ENCODE results near the gene ZNF541. TPM values are rescaled to one million over a fixed set of nuclear protein-coding genes. Genes with fewer than 3 reads are reported as not detected.

The ZNF541 gene, protein sequence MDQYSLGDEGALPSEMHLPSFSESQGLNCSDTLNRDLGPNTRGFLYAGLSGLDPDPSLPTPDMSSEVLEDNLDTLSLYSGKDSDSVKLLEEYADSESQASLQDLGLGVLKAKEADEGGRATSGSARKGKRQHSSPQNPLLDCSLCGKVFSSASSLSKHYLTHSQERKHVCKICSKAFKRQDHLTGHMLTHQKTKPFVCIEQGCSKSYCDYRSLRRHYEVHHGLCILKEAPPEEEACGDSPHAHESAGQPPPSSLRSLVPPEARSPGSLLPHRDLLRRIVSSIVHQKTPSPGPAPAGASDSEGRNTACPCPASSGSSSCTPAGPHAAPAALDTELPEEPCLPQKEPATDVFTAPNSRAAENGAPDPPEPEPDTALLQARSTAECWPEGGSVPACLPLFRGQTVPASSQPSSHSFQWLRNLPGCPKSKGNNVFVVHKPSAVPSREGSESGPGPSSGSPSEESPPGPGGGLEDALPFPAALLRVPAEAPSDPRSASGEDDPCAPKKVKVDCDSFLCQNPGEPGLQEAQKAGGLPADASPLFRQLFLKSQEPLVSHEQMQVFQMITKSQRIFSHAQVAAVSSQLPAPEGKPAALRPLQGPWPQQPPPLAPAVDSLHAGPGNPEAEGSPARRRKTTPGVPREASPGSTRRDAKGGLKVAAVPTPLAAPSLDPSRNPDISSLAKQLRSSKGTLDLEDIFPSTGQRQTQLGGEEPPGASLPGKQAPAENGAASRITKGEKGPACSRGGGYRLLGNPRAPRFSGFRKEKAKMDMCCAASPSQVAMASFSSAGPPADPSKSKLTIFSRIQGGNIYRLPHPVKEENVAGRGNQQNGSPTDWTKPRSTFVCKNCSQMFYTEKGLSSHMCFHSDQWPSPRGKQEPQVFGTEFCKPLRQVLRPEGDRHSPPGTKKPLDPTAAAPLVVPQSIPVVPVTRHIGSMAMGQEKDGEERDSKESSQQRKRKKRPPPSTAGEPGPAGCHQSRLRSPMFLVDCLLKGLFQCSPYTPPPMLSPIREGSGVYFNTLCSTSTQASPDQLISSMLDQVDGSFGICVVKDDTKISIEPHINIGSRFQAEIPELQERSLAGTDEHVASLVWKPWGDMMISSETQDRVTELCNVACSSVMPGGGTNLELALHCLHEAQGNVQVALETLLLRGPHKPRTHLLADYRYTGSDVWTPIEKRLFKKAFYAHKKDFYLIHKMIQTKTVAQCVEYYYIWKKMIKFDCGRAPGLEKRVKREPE (N-terminal part only)
- not detected in 2 replicates for total RNA-seq (2013; cell fraction: nucleolus; rRNA removed)
- total RNA-seq (2014; rRNA removed) (0.05 TPM in 1 of 2 replicates, not detected in the other), total RNA-seq (2014; rRNA removed; fragmentation: Illumina TruSeq; extraction: Trizol) (0.04 TPM in 1 of 2 replicates, not detected in the other), total RNA-seq (2021) (0.08 TPM in 1 of 2 replicates, not detected in the other), polyA plus RNA-seq (2011; rRNA removed) (0.05 and 0.06 TPM in 2 replicates), polyA plus RNA-seq (2014; fragmentation: Illumina TruSeq; extraction: Trizol) (0.03 TPM in 1 of 2 replicates, not detected in the other), polyA plus RNA-seq (2014; fragmentation: Nextera tagmentation; extraction: Ambion mirVana) (not detected), polyA plus RNA-seq (2014; rRNA removed) (not detected in 2 replicates), polyA plus RNA-seq (2016; fragmentation: Nextera tagmentation; extraction: Ambion mirVana) (under 1 TPM; 0.09 to 0.12 TPM), polyA minus RNA-seq (2011; rRNA and poly(A)+ RNA removed) (not detected in 2 replicates), Bru-seq, nascent RNA (percentile 17 among the genes with signal in this experiment), BruChase-seq, experiment 1, labeled RNA remaining after a 6-hour chase (percentile 18 among the genes with signal in this experiment), BruChase-seq, experiment 2, labeled RNA remaining after a 2-hour chase (percentile 20 among the genes with signal in this experiment)
- not detected for polyA plus RNA-seq (2011; ENCODE audit: low read depth)
- polyA plus RNA-seq (2011; cell fraction: cytosol; rRNA removed): 0.18 and 0.22 TPM in 2 replicates
- polyA plus RNA-seq (2011; cell fraction: nucleus; rRNA removed): 0.07 TPM in 2 replicates
- polyA plus RNA-seq (2012): 0.04 TPM in 1 of 2 replicates, not detected in the other
- polyA minus RNA-seq (2011; cell fraction: cytosol; rRNA and poly(A)+ RNA removed): not detected in 2 replicates
- not detected in 2 replicates for polyA minus RNA-seq (2011; cell fraction: nucleus; rRNA and poly(A)+ RNA removed)
- long read RNA-seq, experiment 1: 0 reads
- long read RNA-seq, experiment 2: 0 reads

DNA sequence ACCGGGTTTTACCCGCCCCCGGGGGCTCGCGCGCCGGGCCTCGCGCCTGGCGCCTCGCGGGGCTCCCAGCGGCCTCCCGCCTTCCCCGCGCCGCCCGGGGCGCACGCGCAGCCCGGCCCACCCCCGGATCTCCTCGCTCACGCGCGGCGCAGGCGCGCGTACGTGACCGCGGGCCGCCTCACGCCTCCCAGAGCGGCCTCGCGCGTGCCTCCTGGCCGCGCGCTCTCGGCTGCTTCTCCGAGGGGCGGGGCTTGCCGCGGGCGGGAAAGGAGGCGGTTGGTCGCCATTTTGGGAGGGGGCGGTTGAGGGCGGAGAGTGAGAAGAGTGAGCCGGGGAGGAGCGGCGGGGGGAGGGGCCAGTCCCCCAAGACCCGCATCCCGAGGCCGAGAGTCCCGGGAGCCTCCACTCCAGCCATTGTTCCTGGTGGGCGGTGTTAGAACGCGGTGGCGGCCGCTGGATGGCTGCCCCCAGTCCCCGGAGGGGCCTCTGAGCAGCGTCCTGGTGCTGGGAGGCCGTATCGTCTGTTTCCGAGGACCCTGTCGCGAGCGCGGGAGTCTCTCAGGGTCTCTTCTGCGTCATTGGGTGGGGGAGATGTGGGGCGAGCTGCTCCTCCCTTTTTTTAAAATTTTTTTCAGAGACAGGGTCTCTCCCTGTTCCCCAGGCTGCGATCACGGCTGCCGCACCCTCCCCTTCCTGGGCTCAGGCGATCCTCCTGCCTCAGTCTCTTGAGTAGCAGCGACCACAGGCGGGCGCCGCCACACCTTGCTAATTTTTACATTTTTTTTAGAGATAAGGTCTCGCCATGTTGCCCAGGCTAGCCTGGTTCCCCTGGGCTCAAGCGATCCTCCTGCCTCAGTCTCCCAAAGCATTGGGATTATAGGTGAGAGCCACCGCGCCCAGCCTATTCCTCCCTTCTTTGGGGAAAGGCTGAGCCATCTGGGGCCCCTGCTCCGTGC is at the start of gene ZNF541:
Gene ZNF541, minus strand, starts transcription at position 78 of the 956 bp plus-strand sequence. CDS start 17,292 bp downstream, outside the sequence.
- Histone ChIP-seq H3K9me3 (replicated peaks; ENCODE audit: control insufficient read depth, insufficient read depth, low read length) (no peaks in the 10 kb centered on the region; the same call in 2 of the 3 replicates), H3K4me3 (no peak within 1 kb of the TSS), H2AFZ (ENCODE audit: control insufficient read depth, low read depth, low read length) (no peak within 1 kb of the TSS), H3K4me1 (ENCODE audit: control insufficient read depth, insufficient read depth, low read length) (peaks cover 9% of the 10 kb centered on the region), H3K36me3 (ENCODE audit: control insufficient read depth in 2 of 2, insufficient read depth in 2 of 2, low read length in 1 of 2) (no peaks in the 10 kb centered on the region), H3K79me2 (ENCODE audit: control insufficient read depth, insufficient read depth, low read length) (no peaks in the 10 kb centered on the region), H3K27me3 (replicated peaks in 1 of 2; ENCODE audit: control insufficient read depth in 2 of 2, insufficient read depth in 2 of 2, low read length in 1 of 2) (peaks cover 0 to 4% of the 10 kb centered on the region in 2 experiments; a peak in 1 of 4 replicates), H3K9ac (ENCODE audit: control insufficient read depth, insufficient read depth, low read length) (no peak within 1 kb of the TSS), H3K4me2 (ENCODE audit: control insufficient read depth, insufficient read depth) (0 out of 2 replicates have a peak within 1 kb of the TSS, but pooled peaks have one; percentile 7), H3K27ac (ENCODE audit: control insufficient read depth, insufficient read depth) (no peak within 1 kb of the TSS), H4K20me1 (ENCODE audit: control insufficient read depth, insufficient read depth) (no peaks in the 10 kb centered on the region)
- WGBS (ENCODE audit: insufficient coverage, insufficient replicate concordance, low lambda C conversion rate, missing lambda C conversion rate): 66% methylated on average over 33 of the region's 89 CpGs
- RAD21 ChIA-PET (ENCODE audit: unreplicated experiment): no interaction called here
- SMC1A ChIA-PET (ENCODE audit: uncharacterized antibody, unreplicated experiment): no interaction called here
- CTCF ChIA-PET: no interaction called here
- no peak for DNase-seq (ENCODE audit: low read depth, low spot score)
- in situ Hi-C loops (cut with MboI): no loop called here
- POLR2A ChIA-PET: no interaction called here
- ATAC-seq: no peak
- FAIRE-seq: no peak
- intact Hi-C loops (cut with micrococcal nuclease; ENCODE audit: unreplicated experiment): no loop called here
- no TSS peak for BruUV-seq (replicated peaks)
- no peak for TF ChIP-seq BHLHE40 (IDR thresholded peaks at IDR 0.05; ENCODE audit: borderline replicate concordance in 1 of 2, low read depth in 2 of 2, low read length in 1 of 2)
- TF ChIP-seq BCL3 (IDR thresholded peaks at IDR 0.05; ENCODE audit: borderline replicate concordance, insufficient read depth, low read depth, low read length, poor library complexity, severe bottlenecking): no peak
- TF ChIP-seq POLR2AphosphoS5 (IDR thresholded peaks at IDR 0.05; ENCODE audit: low read length): no peak
- TF ChIP-seq ATF3 (IDR thresholded peaks at IDR 0.05; ENCODE audit: borderline replicate concordance, extremely low read depth, low read depth, low read length): no peak
- TF ChIP-seq KDM1A (IDR thresholded peaks at IDR 0.05; ENCODE audit: borderline replicate concordance): no peak
- no peak for TF ChIP-seq RELB (IDR thresholded peaks at IDR 0.05; ENCODE audit: low read depth)
- TF ChIP-seq STAT1 (conservative IDR thresholded peaks at IDR 0.05): no peak
- no peak for TF ChIP-seq MXI1 (IDR thresholded peaks at IDR 0.05; ENCODE audit: low read depth, low read length)
- no peak for TF ChIP-seq SREBF2 (IDR thresholded peaks at IDR 0.05; ENCODE audit: low read length)
- no peak for TF ChIP-seq HCFC1 (IDR thresholded peaks at IDR 0.05; ENCODE audit: low read length)
